Measurements from ENCODE around the gene SSBP3. TPM values are rescaled to one million over a fixed set of nuclear protein-coding genes. Genes with fewer than 3 reads are reported as not detected.

The SSBP3 gene
- total RNA-seq, 1 donor from 2014 or later = 19.7 TPM

- H3K4me3 ChIP-seq (ENCODE audit: low read depth, low read length) = no peak overlapping the region
- TF ChIP-seq CTCF (IDR thresholded peaks at IDR 0.05; ENCODE audit: insufficient read depth, low read length, poor library complexity, severe bottlenecking) = no peak
- no peak for DNase-seq (ENCODE audit: low read depth)
- no peaks in the 10 kb centered on the region for H3K36me3 ChIP-seq (ENCODE audit: control insufficient read depth, insufficient read depth, low read length)
- H3K27me3 ChIP-seq (ENCODE audit: control insufficient read depth, insufficient read depth, low read length) = no peaks in the 10 kb centered on the region
Observed at GRCh38 chr1:54327386-54328065, 78.7 kb downstream of the SSBP3 start.

GRCh38 chr1:54326543-54327385 lies 79.4 kb downstream of the SSBP3 start:
- DNase-seq (ENCODE audit: low read depth) = no peak
- Histone ChIP-seq H3K27me3 (ENCODE audit: control insufficient read depth, insufficient read depth, low read length) (no peaks in the 10 kb centered on the region), H3K4me3 (ENCODE audit: low read depth, low read length) (no peak overlapping the region), H3K36me3 (ENCODE audit: control insufficient read depth, insufficient read depth, low read length) (no peaks in the 10 kb centered on the region)
- no peak for TF ChIP-seq CTCF (IDR thresholded peaks at IDR 0.05; ENCODE audit: insufficient read depth, low read length, poor library complexity, severe bottlenecking)

GRCh38 chr1:54325703-54326461 lies 80.3 kb downstream of the SSBP3 start:
- TF ChIP-seq CTCF (IDR thresholded peaks at IDR 0.05; ENCODE audit: insufficient read depth, low read length, poor library complexity, severe bottlenecking) = no peak
- Histone ChIP-seq H3K36me3 (ENCODE audit: control insufficient read depth, insufficient read depth, low read length) (no peaks in the 10 kb centered on the region), H3K4me3 (ENCODE audit: low read depth, low read length) (no peak overlapping the region), H3K27me3 (ENCODE audit: control insufficient read depth, insufficient read depth, low read length) (no peaks in the 10 kb centered on the region)
- peak; percentile 19 for DNase-seq (ENCODE audit: low read depth)

GRCh38 chr1:54325284-54325683 lies 80.9 kb downstream of the SSBP3 start:
- TF ChIP-seq CTCF (IDR thresholded peaks at IDR 0.05; ENCODE audit: insufficient read depth, low read length, poor library complexity, severe bottlenecking) = no peak
- no peak overlapping the region for H3K4me3 ChIP-seq (ENCODE audit: low read depth, low read length)
- DNase-seq (ENCODE audit: low read depth) = no peak

GRCh38 chr1:54324251-54325140 lies 81.7 kb downstream of the SSBP3 start:
- H3K4me3 ChIP-seq (ENCODE audit: low read depth, low read length) = no peak overlapping the region

More at GRCh38 chr1:54325284-54325683, 80.9 kb downstream of the SSBP3 start:
- H3K27me3 ChIP-seq (ENCODE audit: control insufficient read depth, insufficient read depth, low read length) = no peaks in the 10 kb centered on the region
- no peaks in the 10 kb centered on the region for H3K36me3 ChIP-seq (ENCODE audit: control insufficient read depth, insufficient read depth, low read length)

More at GRCh38 chr1:54324251-54325140, 81.7 kb downstream of the SSBP3 start:
- no peak for DNase-seq (ENCODE audit: low read depth)
- no peaks in the 10 kb centered on the region for H3K27me3 ChIP-seq (ENCODE audit: control insufficient read depth, insufficient read depth, low read length)
- no peaks in the 10 kb centered on the region for H3K36me3 ChIP-seq (ENCODE audit: control insufficient read depth, insufficient read depth, low read length)
- no peak for TF ChIP-seq CTCF (IDR thresholded peaks at IDR 0.05; ENCODE audit: insufficient read depth, low read length, poor library complexity, severe bottlenecking)

Measured in kidney epithelial cell (primary cell).